Measurements from ENCODE around the gene ETNK1.

DNA sequence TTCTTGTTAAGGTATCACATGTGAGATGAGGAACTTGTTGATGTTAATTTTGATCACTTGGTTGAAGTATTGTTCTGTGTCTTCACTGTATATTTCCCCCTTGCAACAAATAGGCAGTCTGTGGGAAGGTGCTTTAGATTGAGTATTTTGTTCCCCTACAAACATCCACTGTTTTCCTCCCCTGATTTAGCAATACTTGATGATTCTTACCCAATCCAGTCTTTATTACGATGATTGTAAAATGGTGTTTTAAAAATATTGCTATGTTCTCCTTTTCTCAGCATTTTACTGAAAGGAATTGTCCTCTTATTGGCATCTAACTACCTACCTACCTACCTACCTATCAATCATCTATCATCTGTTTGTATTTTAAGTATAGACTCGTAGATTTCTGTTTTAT, 66.3 kb downstream of the ETNK1 start:
- TF ChIP-seq POLR2AphosphoS5 (IDR thresholded peaks at IDR 0.05; ENCODE audit: insufficient read depth in 1 of 2, low read depth in 1 of 2): no peak
- no peak for TF ChIP-seq CTCF (IDR thresholded peaks at IDR 0.05)
- TF ChIP-seq POLR2A (IDR thresholded peaks at IDR 0.05): no peak
